Astrocyte of the hippocampus (primary cell): Measurements from ENCODE around the gene KPNA5.
A peak's percentile ranks its signal among the peaks of the same experiment; 100 is the strongest.

Experiments
- DNase-seq: peaks from one replicate; pipeline ENCODE4 v3.0.0; 2011; ENCODE audit warnings: low read depth, low spot score

KPNA5 gene

DNA sequence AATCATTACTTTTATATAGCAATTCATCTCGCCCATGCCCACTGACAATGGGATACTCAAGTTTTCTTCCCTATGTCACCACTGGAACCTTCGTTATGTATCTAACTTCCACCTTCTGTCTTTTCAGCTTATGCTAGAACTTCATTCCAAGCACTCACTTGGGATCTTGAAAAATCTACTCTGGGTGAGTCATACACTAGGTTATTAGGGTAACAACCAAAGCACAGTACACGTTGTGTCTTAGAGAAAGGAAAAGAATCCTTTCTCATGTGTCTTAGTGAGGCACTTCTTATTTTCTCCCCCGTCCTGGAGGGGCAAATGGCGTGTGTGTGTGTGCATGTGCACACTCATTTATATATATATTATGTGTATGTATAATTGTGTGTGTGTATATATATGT, 102.8 kb downstream of the KPNA5 start:
- peak; percentile 8 for DNase-seq
